ENCODE measurements around the gene SYTL3. TPM values are rescaled to one million over a fixed set of nuclear protein-coding genes. Genes with fewer than 3 reads are reported as not detected.

The SYTL3 gene
- total RNA-seq, 2 experiments from 2014 or later: 163 to 180 TPM

GRCh38 chr6:158703111-158703836 lies 53.4 kb downstream of the SYTL3 start:
- POLR2A ChIA-PET: no interaction called here
- CTCF ChIA-PET: interaction anchor here (0.5 to 3.5 kb wide), 9 partner anchors 12 to 759 kb away, joined by 3 to 11 read pairs (median 4); no protein-coding TSS in a partner anchor
- DNase-seq (no peak), ATAC-seq (no peak)
- peaks cover 32% of the 10 kb centered on the region for H3K36me3 Mint-ChIP-seq (ENCODE audit: low read depth)
- H3K4me1 Mint-ChIP-seq: peaks cover 20% of the 10 kb centered on the region
- intact Hi-C loops (cut with DNase I, micrococcal nuclease): loop anchor here in 1 of 2 experiments (10.0 kb wide), 1 partner anchor 432 kb away; no protein-coding TSS in a partner anchor
- H3K27me3 Mint-ChIP-seq: no peaks in the 10 kb centered on the region
- no peak overlapping the region for H3K27ac Mint-ChIP-seq
- no peaks in the 10 kb centered on the region for H3K9me3 Mint-ChIP-seq (ENCODE audit: low read depth)
- no peak overlapping the region for H3K4me3 Mint-ChIP-seq

- ATAC-seq: peak; percentile 93
- intact Hi-C loops (cut with DNase I, micrococcal nuclease): loop anchor here (1.0 to 10.0 kb wide), 4 partner anchors 16 to 431 kb away; no protein-coding TSS in a partner anchor
- H3K27ac Mint-ChIP-seq: no peak overlapping the region
- H3K36me3 Mint-ChIP-seq (ENCODE audit: low read depth): peaks cover 31% of the 10 kb centered on the region
- ChIA-PET CTCF (interaction anchor here (0.6 to 3.5 kb wide), 10 partner anchors 13 to 630 kb away, joined by 3 to 11 read pairs (median 4); no protein-coding TSS in a partner anchor), POLR2A (no interaction called here)
- DNase-seq: peak; percentile 87
- H3K4me3 Mint-ChIP-seq: peak overlapping the region; percentile 45
- no peaks in the 10 kb centered on the region for H3K9me3 Mint-ChIP-seq (ENCODE audit: low read depth)
- H3K4me1 Mint-ChIP-seq: peaks cover 13% of the 10 kb centered on the region
- H3K27me3 Mint-ChIP-seq: no peaks in the 10 kb centered on the region
These were observed 54.3 kb downstream of the SYTL3 start for GRCh38 chr6:158703837-158704822.

DNA sequence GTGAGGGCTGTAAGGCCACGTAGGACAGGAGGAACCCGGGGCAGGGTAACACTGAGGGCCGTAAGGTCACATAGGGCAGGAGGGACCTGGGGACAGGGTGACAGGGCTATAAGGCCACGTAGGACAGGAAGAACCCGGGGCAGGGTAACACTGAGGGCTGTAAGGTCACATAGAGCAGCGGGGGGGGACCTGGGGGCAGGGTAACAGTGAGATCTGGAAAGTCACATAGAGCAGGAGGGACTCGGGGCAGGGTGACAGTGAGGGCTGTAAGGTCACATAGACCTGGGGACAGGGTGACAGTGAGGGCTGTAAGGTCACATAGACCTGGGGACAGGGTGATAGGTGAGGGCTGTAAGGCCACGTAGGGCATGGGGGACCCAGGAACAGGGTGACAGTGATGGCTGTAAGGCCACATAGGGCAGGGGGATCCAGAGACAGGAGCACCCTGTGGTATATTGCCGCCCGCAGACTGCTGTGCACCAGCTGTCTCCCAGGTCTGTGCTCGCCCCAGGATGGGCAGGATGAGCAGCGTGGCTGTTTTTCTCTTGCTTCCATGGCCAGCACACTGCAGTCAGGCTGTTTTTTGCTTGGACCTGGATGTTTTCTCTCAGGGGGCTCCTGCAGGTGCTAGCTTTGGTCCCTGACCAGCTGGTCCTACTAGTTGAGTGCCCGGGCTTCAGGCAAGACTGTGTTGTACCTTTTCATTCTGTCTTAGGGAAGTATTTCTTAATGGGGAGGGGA lies 55.7 kb downstream of the SYTL3 start:
- intact Hi-C loops (cut with DNase I, micrococcal nuclease): loop anchor here in 1 of 2 experiments (10.0 kb wide), 1 partner anchor 429 kb away; no protein-coding TSS in a partner anchor
- Mint-ChIP-seq H3K27ac (no peak overlapping the region), H3K9me3 (ENCODE audit: low read depth) (no peaks in the 10 kb centered on the region), H3K27me3 (no peaks in the 10 kb centered on the region), H3K4me3 (no peak overlapping the region), H3K4me1 (peaks cover 13% of the 10 kb centered on the region), H3K36me3 (ENCODE audit: low read depth) (peaks cover 38% of the 10 kb centered on the region)
- DNase-seq (no peak), ATAC-seq (no peak)
- CTCF ChIA-PET: interaction anchor here (1.0 to 1.7 kb wide), 2 partner anchors 14 kb away, joined by 3 to 6 read pairs; no protein-coding TSS in a partner anchor
- POLR2A ChIA-PET: no interaction called here

DNA sequence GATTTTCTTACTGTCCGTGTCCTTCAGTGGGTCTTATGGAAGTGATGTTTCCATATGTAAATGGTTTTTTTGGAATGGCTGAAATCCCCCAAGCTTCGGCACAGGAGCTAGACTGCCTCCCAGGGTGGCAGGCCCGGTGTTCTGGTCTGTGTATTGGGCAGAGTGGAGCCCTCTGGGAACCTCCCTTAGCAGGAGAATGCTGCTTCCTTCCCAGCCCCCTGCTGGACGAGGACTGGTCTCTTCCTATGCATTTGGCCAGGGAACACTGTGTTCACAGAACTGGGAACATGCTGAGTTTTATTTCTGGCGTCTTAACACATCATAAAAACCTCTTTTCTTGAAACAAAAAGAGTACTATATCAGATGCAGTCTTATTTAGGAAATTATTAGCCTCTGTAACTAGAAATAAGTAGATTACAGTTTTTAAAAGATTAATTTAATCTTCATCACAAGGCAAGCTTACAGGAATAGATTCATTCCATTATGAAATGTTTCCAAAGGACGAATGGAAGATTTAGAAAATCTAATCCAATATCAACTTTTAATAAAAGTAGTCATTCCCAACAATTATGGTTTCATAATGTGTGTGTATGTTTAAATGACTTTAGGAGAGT lies 56.6 kb downstream of the SYTL3 start:
- no peaks in the 10 kb centered on the region for H3K27me3 Mint-ChIP-seq
- H3K27ac Mint-ChIP-seq: no peak overlapping the region
- ChIA-PET CTCF (interaction anchor here (1.0 to 3.5 kb wide), 3 partner anchors 13 to 266 kb away, joined by 3 to 16 read pairs (median 6); no protein-coding TSS in a partner anchor), POLR2A (interaction anchor here (0.6 kb wide), 1 partner anchor 63 kb away, joined by 3 read pairs; no protein-coding TSS in a partner anchor)
- H3K4me1 Mint-ChIP-seq: peaks cover 13% of the 10 kb centered on the region
- peaks cover 45% of the 10 kb centered on the region for H3K36me3 Mint-ChIP-seq (ENCODE audit: low read depth)
- H3K4me3 Mint-ChIP-seq: no peak overlapping the region
- no peaks in the 10 kb centered on the region for H3K9me3 Mint-ChIP-seq (ENCODE audit: low read depth)
- DNase-seq (no peak), ATAC-seq (no peak)
- intact Hi-C loops (cut with DNase I, micrococcal nuclease): loop anchor here in 1 of 2 experiments (10.0 kb wide), 1 partner anchor 428 kb away; no protein-coding TSS in a partner anchor

DNA sequence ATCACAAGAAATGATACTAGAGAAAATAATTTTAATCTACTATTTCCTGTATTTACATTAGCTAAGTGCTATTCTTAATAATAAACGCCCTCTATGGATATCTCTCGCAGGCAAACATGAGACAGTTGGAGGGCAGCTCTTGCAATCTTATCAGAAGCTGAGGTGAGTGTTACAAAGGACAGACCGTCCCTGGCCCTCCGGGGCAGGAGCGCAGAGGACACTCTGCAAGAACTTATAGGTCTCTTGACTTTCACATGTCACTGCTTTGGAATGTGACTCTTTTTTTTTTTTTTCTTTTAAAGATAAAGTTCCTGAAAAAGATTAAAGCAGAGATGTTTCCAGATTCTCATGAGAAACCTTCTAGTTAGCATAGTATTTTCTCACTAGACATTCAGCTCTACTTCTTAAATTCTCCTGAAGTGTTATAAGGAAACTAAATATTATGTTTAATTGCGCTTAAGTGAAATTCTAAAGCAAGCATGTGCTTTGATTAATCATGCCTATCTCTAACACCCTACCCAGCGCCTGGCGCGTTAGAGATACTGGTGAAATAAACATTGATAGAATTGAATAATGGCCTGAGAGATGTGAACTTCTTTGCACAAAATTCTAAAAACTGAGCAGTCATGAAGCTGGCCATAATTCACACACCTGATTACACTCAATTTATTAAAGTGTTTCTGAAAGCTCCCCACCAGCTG lies 57.4 kb downstream of the SYTL3 start:
- intact Hi-C loops (cut with DNase I, micrococcal nuclease): loop anchor here in 1 of 2 experiments (10.0 kb wide), 1 partner anchor 428 kb away; no protein-coding TSS in a partner anchor
- H3K4me3 Mint-ChIP-seq: no peak overlapping the region

GRCh38 chr6:158707821-158708195 lies 58.0 kb downstream of the SYTL3 start:
- Mint-ChIP-seq H3K27ac (no peak overlapping the region), H3K4me1 (peaks cover 13% of the 10 kb centered on the region), H3K36me3 (ENCODE audit: low read depth) (peaks cover 52% of the 10 kb centered on the region), H3K4me3 (no peak overlapping the region), H3K27me3 (no peaks in the 10 kb centered on the region), H3K9me3 (ENCODE audit: low read depth) (no peaks in the 10 kb centered on the region)
- ATAC-seq: no peak
- no peak for DNase-seq
- POLR2A ChIA-PET: no interaction called here
- intact Hi-C loops (cut with DNase I, micrococcal nuclease): loop anchor here in 1 of 2 experiments (10.0 kb wide), 1 partner anchor 427 kb away; no protein-coding TSS in a partner anchor
- CTCF ChIA-PET: interaction anchor here (0.7 to 3.7 kb wide), 4 partner anchors 11 to 419 kb away, joined by 3 to 16 read pairs (median 8); no protein-coding TSS in a partner anchor

More for the DNA sequence above, 57.4 kb downstream of the SYTL3 start:
- ChIA-PET POLR2A (no interaction called here), CTCF (interaction anchor here (0.7 to 3.7 kb wide), 5 partner anchors 11 to 418 kb away, joined by 3 to 16 read pairs (median 6); no protein-coding TSS in a partner anchor)
- Mint-ChIP-seq H3K36me3 (ENCODE audit: low read depth) (peaks cover 52% of the 10 kb centered on the region), H3K4me1 (peaks cover 13% of the 10 kb centered on the region), H3K27me3 (no peaks in the 10 kb centered on the region), H3K9me3 (ENCODE audit: low read depth) (no peaks in the 10 kb centered on the region), H3K27ac (no peak overlapping the region)
- DNase-seq (no peak), ATAC-seq (no peak)

DNA sequence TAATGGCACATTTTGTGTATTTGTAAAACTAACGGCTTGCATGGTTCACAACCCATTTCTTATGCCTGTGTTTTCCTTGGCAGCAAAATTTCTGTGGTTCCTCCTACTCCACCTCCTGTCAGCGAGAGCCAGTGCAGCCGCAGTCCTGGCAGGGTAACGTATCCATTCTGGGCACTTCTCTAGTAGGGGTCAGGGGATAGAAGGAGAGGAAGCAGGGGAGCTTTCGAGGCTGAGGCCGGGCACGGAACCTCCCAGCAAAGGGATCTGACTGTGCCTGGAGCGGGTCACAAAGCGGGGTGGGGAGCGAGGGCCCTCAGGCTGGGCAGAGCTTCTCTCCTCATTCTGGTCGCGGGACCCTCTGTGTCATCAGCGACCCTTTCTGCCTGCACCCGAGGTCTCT lies 58.4 kb downstream of the SYTL3 start:
- peaks cover 53% of the 10 kb centered on the region for H3K36me3 Mint-ChIP-seq (ENCODE audit: low read depth)
- CTCF ChIA-PET: interaction anchor here (0.5 to 3.7 kb wide), 6 partner anchors 10 to 419 kb away, joined by 3 to 16 read pairs (median 4); no protein-coding TSS in a partner anchor
- no peaks in the 10 kb centered on the region for H3K27me3 Mint-ChIP-seq
- H3K4me3 Mint-ChIP-seq: no peak overlapping the region
- no peaks in the 10 kb centered on the region for H3K9me3 Mint-ChIP-seq (ENCODE audit: low read depth)
- H3K4me1 Mint-ChIP-seq: peaks cover 10% of the 10 kb centered on the region
- no peak overlapping the region for H3K27ac Mint-ChIP-seq
- ATAC-seq (no peak), DNase-seq (no peak)
- intact Hi-C loops (cut with DNase I, micrococcal nuclease): loop anchor here in 1 of 2 experiments (10.0 kb wide), 1 partner anchor 427 kb away; no protein-coding TSS in a partner anchor
- POLR2A ChIA-PET: no interaction called here

GRCh38 chr6:158709809-158710208 lies 60.0 kb downstream of the SYTL3 start:
- ChIA-PET CTCF (interaction anchor here (1.1 to 3.7 kb wide), 3 partner anchors 9 to 263 kb away, joined by 3 to 16 read pairs (median 11); no protein-coding TSS in a partner anchor), POLR2A (no interaction called here)
- Mint-ChIP-seq H3K27me3 (no peaks in the 10 kb centered on the region), H3K27ac (no peak overlapping the region), H3K4me1 (peaks cover 2% of the 10 kb centered on the region), H3K36me3 (ENCODE audit: low read depth) (peaks cover 60% of the 10 kb centered on the region), H3K4me3 (no peak overlapping the region), H3K9me3 (ENCODE audit: low read depth) (no peaks in the 10 kb centered on the region)
- ATAC-seq: no peak
- no peak for DNase-seq
- intact Hi-C loops (cut with DNase I, micrococcal nuclease): loop anchor here in 1 of 2 experiments (10.0 kb wide), 1 partner anchor 425 kb away; no protein-coding TSS in a partner anchor

DNA sequence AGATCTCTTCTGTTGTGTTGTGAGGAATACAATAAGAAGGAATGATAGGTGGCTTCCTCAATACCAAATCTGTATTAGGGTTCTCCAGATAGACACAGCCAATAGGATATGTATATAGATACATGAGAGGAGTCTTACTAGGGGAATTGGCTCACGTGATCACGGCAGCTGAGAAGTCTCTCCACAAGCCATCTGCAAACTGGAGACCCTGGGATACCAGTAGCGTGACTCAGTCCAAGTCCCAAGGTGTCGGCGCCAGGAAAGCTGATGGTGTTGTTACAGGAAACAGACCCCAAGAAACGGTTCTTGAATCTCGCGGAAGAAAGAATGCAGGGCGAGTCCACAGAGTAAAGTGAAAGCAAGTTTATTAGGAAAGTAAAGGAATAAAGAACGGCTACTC lies 61.4 kb downstream of the SYTL3 start:
- ChIA-PET CTCF (no interaction called here), POLR2A (no interaction called here)
- peaks cover 11% of the 10 kb centered on the region for H3K4me1 Mint-ChIP-seq
- H3K27me3 Mint-ChIP-seq: no peaks in the 10 kb centered on the region
- no peak for ATAC-seq
- H3K36me3 Mint-ChIP-seq (ENCODE audit: low read depth): peaks cover 72% of the 10 kb centered on the region
- no peak for DNase-seq
- H3K27ac Mint-ChIP-seq: no peak overlapping the region
- no peaks in the 10 kb centered on the region for H3K9me3 Mint-ChIP-seq (ENCODE audit: low read depth)
- H3K4me3 Mint-ChIP-seq: no peak overlapping the region
- intact Hi-C loops (cut with DNase I, micrococcal nuclease): no loop called here

GRCh38 chr6:158713469-158713868 lies 63.6 kb downstream of the SYTL3 start:
- DNase-seq (no peak), ATAC-seq (no peak)
- Mint-ChIP-seq H3K27me3 (no peaks in the 10 kb centered on the region), H3K36me3 (ENCODE audit: low read depth) (peaks cover 76% of the 10 kb centered on the region), H3K9me3 (ENCODE audit: low read depth) (no peaks in the 10 kb centered on the region), H3K4me3 (no peak overlapping the region), H3K27ac (no peak overlapping the region), H3K4me1 (peaks cover 24% of the 10 kb centered on the region)
- intact Hi-C loops (cut with DNase I, micrococcal nuclease): no loop called here
- ChIA-PET CTCF (interaction anchor here (1.4 kb wide), 1 partner anchor 12 kb away, joined by 3 read pairs; no protein-coding TSS in a partner anchor), POLR2A (no interaction called here)
